H1 (cell line): ENCODE data around the gene KRT76.

Experiments
- ATF3 ChIP-seq: IDR thresholded peaks from 2 replicates; pipeline ENCODE4 v1.6.1; 2011; ENCODE audit warnings: low read depth, mild to moderate bottlenecking, low read length; ENCODE audit not compliant: insufficient read depth
- CTCF ChIP-seq, 3 experiments: IDR thresholded peaks; 1 replicate in 2 of 3; 2 replicates in 1 of 3; pipeline versions ENCODE4 v1.5.1 to v1.6.1; 2011; ENCODE audit warnings: low read length in 3 of 3, mild to moderate bottlenecking in 3 of 3, inconsistent platforms in 2 of 3, low read depth in 1 of 3, moderate library complexity in 1 of 3; ENCODE audit not compliant: insufficient read depth in 1 of 3; ENCODE audit errors: control extremely low read depth in 1 of 3
- FOSL1 ChIP-seq: IDR thresholded peaks from 2 replicates; pipeline ENCODE4 v1.6.1; 2011; ENCODE audit warnings: mild to moderate bottlenecking, low read depth, low read length, moderate library complexity; ENCODE audit not compliant: insufficient read depth
- GTF2F1 ChIP-seq: IDR thresholded peaks from 2 replicates; pipeline ENCODE4 v1.6.1; 2012; ENCODE audit warnings: low read depth, low read length, improper control_type of control experiment, borderline replicate concordance
- HDAC6 ChIP-seq: IDR thresholded peaks from one replicate; pipeline ENCODE4 v1.7.1; 2012; ENCODE audit warnings: low read depth, mild to moderate bottlenecking, inconsistent platforms, low read length, moderate library complexity
- JUN ChIP-seq: IDR thresholded peaks from 2 replicates; pipeline ENCODE4 v1.6.1; 2011; ENCODE audit warnings: low read depth, mild to moderate bottlenecking, improper control_type of control experiment, low read length
- PHF8 ChIP-seq: fragments of 200-600 bp; sonication (generic); conservative IDR thresholded peaks from 2 replicates; pipeline ENCODE4 v1.7.1; 2012; ENCODE audit warnings: low read depth, mild to moderate bottlenecking, inconsistent platforms, low read length, moderate library complexity
- POLR2A ChIP-seq, 2 experiments: IDR thresholded peaks; 1 replicate in 1 of 2; 2 replicates in 1 of 2; pipeline ENCODE4 v1.6.1; 2011; ENCODE audit warnings: low read depth in 2 of 2, low read length in 2 of 2, mild to moderate bottlenecking in 2 of 2; ENCODE audit errors: control extremely low read depth in 1 of 2
- RFX5 ChIP-seq: IDR thresholded peaks from 2 replicates; pipeline ENCODE4 v1.6.1; 2011; ENCODE audit warnings: low read depth, low read length, improper control_type of control experiment, borderline replicate concordance
- SIX5 ChIP-seq: IDR thresholded peaks from 2 replicates; pipeline ENCODE4 v1.6.1; 2011; ENCODE audit warnings: mild to moderate bottlenecking, low read depth, low read length
- TEAD4 ChIP-seq: IDR thresholded peaks from 2 replicates; pipeline ENCODE4 v1.6.1; 2012; ENCODE audit warnings: low read depth, low read length, inconsistent platforms, mixed read lengths

DNA sequence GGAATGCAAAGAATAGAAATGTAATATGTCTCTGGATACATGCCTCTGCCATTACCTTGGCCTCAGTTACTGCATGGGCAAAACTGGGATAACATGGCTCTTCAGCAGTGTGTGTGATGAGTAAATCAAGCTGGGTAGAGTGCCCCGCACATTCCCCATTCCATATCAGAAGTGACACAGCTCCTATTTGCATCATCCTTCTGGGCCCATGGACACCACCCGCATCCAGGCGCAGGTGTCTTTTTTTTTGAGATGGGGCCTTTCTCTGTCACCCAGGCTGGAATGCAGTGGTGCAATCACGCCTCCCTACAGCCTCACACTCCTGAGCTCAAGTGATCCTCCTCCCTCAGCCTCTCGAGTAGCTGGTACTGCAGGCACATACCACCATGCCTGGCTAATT is 31.6 kb downstream of the KRT76 start:
- TF ChIP-seq PHF8 (no peak), RFX5 (no peak), GTF2F1 (no peak), HDAC6 (no peak), ATF3 (no peak), TEAD4 (no peak), CTCF (IDR thresholded peaks at IDR 0.05; ENCODE audit: control extremely low read depth in 1 of 3, insufficient read depth in 1 of 3, low read depth in 1 of 3, low read length in 3 of 3) (no peak), FOSL1 (no peak), POLR2A (IDR thresholded peaks at IDR 0.05; ENCODE audit: control extremely low read depth in 1 of 2, low read depth in 2 of 2, low read length in 2 of 2) (no peak), JUN (no peak), SIX5 (no peak)
